ENCODE measurements around the gene ERC2.

ERC2 gene

DNA sequence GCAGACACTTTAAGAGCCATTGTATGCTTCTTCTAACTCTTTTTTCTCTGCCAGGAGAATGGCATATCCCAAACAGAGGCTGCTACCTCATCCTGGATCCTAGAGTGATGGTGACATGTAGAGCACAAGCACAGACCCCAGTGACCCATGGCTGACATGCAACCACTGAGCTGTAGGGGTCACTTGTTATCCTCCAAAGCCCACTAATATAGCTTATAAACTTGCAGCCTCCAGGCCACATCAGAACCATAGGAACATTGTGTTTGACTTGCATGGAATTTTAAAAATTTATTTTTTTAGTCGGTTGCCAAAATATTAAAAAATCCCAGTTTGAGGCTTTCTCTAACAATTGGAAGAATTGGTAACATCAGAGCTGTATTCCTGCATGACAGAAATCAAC is 698.2 kb downstream of the ERC2 start:
- no peak for DNase-seq

DNA sequence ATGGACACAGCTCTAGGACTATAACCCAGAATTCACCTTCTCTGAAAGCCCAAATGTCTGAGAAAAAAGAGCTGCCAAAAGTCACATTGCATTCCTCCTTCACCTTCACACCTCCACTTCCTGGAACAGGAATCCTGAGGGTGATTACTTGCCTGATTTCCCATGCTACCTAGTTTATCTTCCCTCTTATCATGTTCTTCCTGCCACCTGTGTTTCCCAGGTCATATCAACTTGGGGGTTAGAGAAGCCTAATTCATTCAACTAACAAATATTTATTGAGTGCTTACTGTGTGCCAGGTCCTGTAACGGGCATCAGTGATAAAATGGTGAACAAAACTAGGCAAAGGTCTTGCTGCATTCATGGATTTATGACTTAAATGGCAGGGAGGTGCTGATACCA is 701.5 kb downstream of the ERC2 start:
- DNase-seq = no peak

DNA sequence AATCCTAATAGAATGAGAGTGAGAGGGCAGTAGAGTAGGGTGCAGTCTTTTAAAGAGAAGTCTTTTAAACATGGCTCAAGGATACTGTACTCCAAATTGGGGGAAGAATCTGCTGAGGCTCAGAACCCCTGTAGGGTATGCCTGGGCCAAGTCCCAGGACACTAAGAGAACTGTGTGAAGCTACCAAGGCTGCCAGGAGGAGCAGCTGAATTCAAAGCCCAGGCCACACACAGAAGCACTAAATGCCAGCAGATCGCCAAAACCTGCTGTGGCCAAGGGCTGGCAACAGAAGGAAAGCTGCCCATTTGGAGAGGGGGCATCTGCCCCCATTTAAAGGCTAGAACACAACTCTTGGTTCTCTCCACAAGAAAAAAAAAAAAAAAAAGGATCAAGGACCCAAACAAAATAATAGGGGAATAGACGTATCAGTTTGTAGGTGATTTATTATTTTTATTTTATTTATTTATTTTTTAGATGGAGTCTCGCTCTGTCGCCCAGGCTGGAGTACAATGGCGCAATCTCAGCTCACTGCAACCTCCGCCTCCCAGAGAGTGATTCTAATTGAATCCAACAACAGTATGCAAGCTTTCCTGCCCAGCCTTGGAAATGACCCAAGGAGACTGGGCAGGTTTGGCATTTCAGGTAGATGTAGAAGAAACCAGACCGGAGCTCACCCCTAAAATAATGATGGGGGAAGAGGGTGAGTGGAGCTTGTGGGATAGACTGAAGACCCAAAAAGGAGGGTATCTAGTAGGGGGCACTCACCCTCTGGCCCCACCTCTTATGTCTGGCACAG is 702.2 kb downstream of the ERC2 start:
- DNase-seq = no peak

DNA sequence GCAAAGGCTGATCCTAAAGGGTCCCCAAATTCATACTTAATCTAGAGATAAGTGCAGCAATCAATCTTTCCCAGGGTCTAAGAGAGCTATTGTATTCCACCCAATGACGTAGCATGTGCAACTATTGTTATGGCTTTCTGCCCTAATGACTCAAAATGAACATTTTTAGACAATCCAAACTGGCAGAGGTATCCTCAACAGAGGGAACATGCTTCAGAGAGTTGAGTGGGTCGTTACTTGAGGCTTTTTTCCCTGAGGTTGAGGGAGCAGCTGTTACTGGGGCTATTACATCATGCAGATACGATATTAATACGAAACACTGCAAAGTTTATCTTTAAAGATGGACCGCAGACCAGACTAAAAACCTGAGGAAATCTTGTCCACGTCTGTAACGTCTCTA is 702.9 kb downstream of the ERC2 start:
- no peak for DNase-seq

DNA sequence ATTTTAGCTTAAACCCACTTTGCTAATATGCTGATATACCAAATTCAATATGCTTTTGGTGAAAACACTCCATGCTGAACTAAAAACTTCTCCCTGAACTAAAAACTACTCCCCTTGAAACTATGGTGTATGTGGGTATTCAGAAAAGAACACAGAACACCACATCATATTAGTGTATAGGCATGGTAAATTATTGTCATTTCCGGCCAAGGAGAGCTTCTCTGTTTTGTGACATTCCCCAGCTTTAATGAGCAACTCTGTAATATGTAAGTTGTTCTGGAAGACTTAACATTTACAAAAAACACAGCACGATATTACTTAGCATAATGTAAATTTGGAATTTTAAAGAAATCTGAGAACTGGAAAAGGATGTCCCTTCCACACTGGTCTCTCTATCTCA is 711.3 kb downstream of the ERC2 start:
- no peak for DNase-seq

DNA sequence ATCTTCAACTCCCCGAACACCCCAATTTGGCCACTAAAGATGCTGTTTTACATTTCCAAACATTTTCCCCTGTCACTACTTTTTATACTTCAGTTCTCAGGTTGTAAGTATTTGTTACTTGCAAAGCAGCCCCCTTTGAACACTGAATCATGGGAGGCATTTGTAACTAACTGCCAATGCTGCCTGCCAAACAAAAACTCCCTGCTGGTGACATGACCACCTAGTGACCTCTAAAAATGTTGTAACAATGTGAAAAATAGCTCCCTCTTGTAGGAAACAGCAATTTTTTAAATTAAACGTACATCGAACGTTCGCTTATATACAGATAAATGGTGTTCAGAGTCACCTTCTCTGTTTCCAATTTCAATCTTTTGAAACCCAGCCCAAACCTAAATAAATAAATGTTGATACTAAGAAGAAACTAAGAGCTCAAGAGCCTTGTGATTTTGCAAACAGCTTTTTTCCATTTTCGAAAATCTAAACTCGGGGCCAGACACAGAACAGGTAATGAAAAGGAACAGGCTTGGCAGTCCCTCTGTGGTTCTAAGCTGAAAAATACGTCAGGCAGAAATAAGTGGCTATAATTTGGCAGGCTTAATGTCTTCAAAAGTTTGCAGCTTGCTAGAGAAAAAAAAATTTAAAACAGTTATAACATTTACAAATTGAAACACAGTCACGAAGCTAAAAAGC is 712.6 kb downstream of the ERC2 start:
- no peak for DNase-seq

DNA sequence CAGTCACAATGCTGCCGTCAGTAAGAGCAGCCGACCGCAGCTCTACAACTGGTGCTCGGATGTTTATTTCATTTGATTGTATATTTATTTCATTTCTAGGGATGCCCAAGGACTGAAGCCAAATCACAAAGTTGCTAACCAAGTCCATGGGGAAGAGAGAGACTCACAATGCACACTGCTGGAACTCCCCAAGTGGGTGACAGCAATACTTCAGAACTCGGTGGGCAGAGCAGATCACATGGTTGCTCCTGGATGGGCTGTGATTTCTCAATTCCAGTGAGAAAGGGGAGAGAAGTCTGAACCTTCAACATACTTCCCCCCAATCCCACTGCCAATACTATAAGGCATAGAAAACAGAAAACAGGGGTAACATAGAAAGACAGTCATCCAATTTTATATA is 715.4 kb downstream of the ERC2 start:
- DNase-seq = no peak

DNA sequence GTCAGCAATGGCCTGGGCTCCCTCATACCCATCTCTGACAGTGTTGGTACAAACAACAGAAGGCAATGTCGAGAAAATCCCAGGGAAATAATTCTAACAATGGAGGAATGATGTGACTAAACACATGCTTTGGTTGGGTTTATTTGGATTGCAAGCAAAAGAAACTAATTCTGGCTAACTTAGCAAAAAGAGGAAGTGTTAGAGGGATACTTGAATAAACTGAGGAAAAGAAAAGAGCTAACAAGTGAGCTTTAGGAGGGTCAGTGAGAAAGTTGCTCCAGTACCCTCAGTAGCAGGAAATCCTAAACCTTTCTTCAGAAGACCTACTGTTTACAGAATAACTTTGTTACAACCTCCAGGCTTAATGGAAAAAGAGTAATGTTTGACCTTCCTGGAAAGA is 716.5 kb downstream of the ERC2 start:
- DNase-seq = no peak

DNA sequence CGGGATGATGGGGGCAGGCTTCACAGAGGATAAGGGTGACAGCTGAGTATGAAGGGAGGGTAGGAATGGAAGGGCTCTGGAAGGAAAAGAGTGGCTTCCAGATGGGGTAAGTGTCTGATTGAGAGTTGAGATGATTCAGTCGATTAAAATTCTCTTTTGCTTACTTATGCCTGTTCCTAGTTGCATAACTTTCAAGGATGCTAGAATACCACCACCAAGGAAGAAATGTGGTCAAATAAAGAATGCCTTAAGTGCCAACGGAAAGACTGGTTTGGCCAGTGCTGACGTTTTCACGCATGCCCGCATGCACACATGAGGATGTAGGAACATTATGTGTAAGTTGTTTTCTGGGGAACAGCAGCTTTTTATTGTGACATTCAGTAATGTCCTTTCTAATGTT is 717.7 kb downstream of the ERC2 start:
- no peak for DNase-seq

DNA sequence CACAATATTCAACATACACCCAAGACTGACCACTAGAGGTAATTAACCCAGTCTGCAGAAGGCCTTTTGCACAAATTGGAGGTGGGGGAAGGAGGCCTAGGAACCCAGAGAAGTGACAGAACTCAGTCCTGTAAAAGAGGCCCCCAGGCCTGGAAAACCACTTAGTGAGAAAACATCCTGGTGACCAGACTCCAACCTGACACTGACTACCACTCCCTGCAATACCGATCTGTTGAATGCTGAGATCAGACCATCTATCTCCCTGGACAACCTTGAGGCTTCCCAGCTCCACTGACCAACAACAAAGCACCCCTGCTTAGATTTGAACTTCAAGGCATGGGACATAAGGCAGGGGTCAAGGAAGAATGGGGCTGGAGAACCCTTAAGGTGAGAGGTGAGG is 719.2 kb downstream of the ERC2 start:
- no peak for DNase-seq

DNA sequence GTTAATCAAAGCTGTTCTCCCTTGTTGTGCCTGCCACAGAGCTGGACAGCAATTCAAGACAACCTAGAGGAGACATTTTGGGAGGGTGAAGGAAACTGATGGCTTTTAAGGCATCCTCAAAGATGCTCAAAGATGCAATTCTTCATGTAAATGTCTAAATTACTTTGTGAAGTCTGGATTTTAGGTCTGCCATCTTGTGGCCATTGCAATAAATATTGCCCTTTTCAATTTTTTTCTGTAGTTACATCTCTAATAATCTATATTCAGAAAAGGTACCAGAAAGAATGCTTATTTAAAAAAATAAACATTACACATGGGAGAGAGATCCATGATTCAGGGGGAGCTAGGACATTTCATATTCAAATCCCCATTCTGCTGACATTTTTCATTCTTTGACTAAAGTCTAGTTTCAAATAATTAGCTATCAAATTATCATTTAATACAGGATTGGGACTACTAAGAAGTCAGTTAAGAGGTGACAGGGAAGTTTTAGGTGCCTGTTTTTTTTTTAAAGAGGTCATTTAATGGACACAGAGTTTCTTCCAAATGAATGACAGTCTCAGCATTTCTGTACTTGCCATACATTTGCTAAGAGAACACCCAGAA is 721.4 kb downstream of the ERC2 start:
- DNase-seq = no peak

DNA sequence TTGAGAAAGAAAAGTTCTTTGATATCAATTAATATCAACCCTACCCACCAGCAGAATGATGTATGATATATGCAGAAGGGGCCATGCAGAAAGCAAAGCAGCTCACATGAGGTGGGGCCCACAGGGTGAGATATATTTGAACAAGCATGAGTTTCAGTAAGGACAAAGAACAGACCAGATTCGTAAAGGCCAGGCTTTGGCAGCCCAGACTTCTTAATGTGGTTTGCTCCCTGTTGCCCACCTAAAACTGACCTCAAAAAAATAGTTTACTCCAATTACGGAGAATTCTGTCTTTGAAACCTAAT is 725.5 kb downstream of the ERC2 start:
- no peak for DNase-seq

DNA sequence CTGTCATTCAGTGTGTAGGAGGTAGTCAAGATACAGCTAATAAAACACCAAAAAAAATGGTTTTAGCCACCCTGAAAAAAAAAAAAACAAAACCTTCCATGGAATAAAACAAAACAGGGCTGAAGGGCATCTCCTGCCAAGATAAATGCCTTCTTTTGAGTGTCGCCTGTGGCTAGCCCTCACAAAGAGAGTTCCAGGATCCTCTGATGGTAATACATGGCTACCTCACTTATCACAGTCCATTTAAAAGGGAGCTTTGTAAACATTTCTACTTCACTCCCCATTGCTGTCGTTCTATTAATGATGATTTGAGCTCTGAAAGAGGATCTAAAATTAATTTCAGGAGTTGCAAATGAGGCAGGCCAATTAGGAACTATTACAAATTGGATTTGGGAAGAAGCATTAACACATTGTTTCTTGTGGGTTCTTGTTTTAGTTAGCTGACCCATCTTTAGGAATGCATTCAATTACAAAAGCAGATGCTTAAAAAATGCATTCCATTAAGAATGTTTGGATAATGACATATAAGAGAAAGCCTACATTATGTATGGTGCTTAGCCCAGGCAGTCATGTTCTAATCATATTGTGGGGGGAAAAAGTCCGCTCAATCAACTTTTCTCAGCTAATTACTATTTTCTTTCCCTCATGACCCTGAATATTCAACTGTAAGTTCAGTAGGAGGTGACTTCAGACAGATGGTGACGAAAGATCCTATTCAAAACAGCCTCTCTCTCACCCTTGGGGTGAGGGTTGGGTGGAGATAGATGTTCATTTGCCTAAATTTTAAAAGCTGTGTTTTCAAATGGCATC is 726.0 kb downstream of the ERC2 start:
- no peak for DNase-seq

DNA sequence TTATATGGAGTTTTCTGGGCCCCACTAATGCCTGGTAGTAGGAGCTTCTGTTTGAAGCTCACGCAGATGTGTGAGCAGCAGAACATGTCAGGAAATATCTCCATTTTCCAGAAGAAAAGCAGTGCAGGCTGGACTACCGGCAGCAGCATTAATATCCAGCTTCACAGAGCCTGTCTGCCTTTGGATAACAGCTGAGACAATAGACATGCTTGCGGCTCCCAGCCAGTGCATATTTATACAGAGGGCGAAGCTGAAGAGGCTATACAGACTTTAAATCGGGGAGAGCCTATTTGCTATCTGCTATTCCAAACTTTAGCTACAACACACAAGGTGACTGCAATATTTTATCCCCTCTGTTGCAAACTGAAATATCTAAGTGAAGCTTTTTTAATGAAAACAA is 731.1 kb downstream of the ERC2 start:
- no peak for DNase-seq

DNA sequence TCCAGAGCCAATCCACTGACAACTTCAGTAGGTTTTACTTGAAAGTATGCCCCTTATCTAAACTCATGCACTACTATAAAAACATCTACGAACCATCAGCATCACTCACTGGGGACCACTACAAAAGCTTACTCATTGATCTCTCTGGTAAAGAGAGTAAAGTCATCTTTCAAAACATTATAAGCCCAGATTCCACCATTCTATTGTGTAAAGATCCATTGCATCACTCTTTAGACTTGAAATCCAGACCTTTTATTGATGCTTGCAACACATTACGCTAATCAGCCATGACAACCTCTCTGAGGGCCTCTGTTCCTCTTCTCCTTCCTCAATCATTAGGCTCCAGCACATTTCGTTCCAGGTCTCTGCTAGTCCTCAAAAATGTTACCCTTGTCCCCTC is 732.3 kb downstream of the ERC2 start:
- no peak for DNase-seq

DNA sequence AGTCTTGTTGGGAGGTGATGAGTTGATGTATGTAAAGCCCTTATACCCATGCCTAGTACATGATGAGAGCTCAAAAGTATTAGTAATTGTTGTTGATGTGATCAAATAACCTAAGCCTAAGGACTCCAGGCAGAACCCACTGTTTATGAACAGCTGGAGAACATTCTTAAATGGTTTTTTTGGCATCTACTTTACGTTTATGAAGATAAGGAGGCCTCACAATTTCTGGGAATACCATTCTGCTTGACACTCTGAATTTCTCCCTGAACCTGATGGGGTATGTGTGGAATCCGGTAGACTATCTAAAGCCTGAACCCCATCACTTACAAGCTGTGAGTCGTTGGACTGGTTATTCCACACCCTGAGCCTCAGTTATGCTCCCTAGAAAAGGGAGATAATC is 736.5 kb downstream of the ERC2 start:
- DNase-seq = no peak

DNA sequence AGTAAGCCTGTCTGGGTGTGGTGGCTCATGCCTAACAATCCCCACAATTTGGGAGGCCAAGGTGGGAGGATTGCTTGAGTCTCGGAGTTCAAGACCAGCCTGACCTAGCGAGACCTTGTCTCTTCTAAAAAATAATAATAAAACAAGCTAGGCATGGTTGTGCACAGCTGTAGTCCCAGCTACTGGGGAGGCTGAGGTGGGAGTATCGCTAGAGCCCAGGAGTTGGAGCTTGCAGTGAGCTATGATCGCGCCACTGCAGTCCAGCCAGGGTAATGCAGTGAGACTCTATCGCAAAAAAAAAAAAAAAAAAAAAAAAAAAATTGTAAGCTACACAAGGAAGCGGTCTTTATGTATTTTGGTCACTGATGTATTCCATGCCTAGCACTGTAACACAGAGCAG is 738.7 kb downstream of the ERC2 start:
- DNase-seq = no peak

DNA sequence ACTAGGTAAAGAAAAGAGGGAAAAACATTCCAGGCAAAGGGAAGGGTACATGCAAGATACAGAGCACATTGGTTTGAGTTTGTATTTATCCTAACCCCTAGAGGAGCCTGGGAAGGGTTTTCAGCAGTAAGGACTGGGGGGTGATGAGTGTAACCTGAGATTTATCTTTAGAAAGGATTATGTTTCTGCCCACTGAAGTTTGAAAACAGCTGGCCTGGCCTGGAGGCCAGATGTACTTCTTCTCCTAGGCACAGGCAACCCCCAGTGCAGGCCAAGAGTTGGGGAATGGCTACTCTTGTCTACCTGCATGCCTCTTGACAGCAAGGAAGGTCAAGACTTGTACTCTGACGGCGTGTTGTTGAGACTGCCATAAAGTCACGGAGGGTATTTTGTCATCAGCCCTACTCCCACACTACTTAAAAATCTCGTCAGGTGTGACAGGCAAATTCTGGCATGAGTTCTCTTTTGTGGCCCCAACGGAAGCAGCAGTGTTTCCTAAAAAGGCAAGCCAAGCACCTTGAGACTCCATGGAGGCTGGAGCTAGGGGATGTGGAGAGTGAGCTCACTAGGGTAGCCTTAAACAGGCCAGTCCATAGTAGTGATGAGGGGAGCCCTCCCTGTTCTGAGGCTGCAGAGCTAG is 739.7 kb downstream of the ERC2 start:
- no peak for DNase-seq

DNA sequence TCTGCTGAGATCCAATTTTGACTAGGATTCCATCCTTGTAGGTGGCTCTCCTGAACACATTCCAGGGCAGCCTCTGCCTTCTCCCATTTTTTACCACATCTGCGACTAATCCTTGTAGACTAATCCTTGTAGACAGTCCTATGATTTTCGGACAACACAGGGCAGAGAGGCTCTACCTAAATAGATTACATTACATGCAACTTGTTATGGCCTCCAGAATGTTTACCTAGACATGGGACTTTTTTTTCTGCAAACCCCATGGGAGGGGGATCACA is 741.8 kb downstream of the ERC2 start:
- DNase-seq = no peak

DNA sequence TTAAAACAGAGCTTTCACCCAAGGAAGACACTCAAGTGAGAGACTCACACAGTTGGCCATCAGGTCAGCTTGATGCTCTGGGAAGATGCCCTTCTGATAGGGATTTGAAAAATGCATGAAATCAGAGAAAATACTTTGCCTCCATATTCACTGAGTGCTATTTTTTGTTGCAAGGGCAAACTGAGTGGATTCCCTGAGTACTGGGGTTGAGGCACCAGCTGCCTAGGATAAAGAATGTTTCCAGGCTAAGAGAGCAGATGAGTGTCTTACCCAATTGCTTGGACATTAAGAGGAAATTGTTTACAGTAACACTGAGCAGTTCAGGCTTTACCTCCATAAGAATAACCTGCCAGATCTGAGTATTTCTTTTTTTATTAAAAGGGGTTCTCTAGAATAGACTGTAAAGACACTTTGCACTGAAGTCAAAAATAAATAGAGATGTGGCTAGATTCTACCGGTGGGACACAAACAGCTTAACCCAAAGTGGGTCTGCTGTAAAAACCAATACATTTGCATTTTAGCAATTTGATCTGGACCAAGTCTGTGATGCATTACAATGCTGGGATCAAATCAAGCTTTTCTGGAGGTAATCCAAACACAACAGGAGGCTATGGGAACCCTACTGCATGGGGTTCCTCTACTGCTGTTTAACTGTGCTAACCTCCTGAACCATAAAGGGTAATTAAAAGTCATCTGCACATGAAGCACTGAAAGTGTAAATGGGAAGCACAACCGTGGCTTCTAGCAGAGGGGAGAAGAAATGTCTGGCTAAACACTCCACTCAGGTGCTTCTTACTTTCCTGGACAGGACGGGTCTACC is 742.4 kb downstream of the ERC2 start:
- no peak for DNase-seq

DNA sequence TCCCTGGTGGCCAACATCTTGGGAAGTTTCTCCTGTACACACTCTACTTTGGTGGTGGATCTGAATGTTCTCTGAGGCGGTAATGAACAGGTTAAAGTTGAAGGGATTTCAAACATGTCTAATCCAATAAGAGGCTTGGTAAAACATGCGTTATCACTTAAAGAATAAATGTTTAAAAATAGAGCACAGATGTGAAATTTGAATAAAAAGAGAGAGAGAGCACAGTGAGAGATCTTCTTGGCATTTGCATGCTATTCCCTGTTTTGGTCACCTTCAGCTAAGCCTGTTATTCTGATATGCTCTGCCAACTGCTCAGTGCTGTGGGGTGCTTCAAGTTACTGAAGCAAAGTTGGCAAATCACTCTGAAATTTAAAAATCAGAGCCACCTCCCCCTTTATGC is 743.4 kb downstream of the ERC2 start:
- no peak for DNase-seq

DNA sequence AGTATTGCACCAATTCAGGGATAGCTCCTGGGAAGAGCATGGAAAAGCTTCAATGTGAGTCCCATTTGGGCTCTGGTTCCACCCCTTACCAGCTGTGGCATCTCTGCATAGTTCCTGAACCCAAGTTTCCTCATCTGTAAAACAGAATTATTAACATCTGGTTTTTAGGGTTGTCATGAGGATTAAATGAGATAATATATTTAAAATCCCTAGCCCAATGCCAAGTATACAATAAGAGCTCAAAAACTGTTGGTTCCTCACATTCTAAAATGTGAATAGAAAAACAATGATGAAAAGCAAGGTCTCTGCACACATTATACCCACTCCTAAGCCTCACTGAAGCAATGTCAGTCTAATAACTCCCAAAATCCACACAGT is 743.9 kb downstream of the ERC2 start:
- no peak for DNase-seq

Measured in COR-L47 (cell line).